ENCODE measurements around the gene CTNNA2. TPM values are rescaled to one million over a fixed set of nuclear protein-coding genes. Genes with fewer than 3 reads are reported as not detected.

The CTNNA2 gene
- total RNA-seq, 4 donors from 2014 or later, result 0.40 to 1.7 (median 1.5) TPM; not detected in 1

GRCh38 chr2:80338794-80339193, 825.9 kb downstream of the CTNNA2 start:
- 75 to 77% methylated on average over 2 of the region's 2 CpGs for WGBS, 2 donors (ENCODE audit: low coverage in 1 of 2)

GRCh38 chr2:80340022-80340421, 827.2 kb downstream of the CTNNA2 start:
- intact Hi-C loops (cut with DNase I; ENCODE audit: low total_unique reads), result no loop called here
- no peak overlapping the region for H3K4me3 ChIP-seq
- WGBS, 2 donors (ENCODE audit: low coverage in 1 of 2), result 80% methylated on average over 2 to 3 of the region's 3 CpGs
- no peaks in the 10 kb centered on the region for H3K36me3 ChIP-seq
- no peak overlapping the region for H3K27ac ChIP-seq
- no peaks in the 10 kb centered on the region for H3K4me1 ChIP-seq
- H3K9me3 ChIP-seq, result no peaks in the 10 kb centered on the region
- DNase-seq, result no peak
- no peak for TF ChIP-seq EP300 (IDR thresholded peaks at IDR 0.05; ENCODE audit: low read depth)
- TF ChIP-seq CTCF (IDR thresholded peaks at IDR 0.05), result no peak
- TF ChIP-seq POLR2AphosphoS5 (IDR thresholded peaks at IDR 0.05), result no peak
- no peak for TF ChIP-seq POLR2A (IDR thresholded peaks at IDR 0.05)
- in situ Hi-C loops (cut with MboI; ENCODE audit: low pct_ligation_motif_present in 1 of 4, low pct_unique_long_range_greater_than_20kb in 1 of 4, low sequenced_read_pairs in 3 of 4), result no loop called here
- H3K27me3 ChIP-seq, result no peaks in the 10 kb centered on the region

More at GRCh38 chr2:80338794-80339193, 825.9 kb downstream of the CTNNA2 start:
- TF ChIP-seq POLR2AphosphoS5 (IDR thresholded peaks at IDR 0.05), result no peak
- no peak for TF ChIP-seq EP300 (IDR thresholded peaks at IDR 0.05; ENCODE audit: low read depth)
- no peak for TF ChIP-seq POLR2A (IDR thresholded peaks at IDR 0.05)
- no peak for TF ChIP-seq CTCF (IDR thresholded peaks at IDR 0.05)
- H3K4me3 ChIP-seq, result no peak overlapping the region
- no peak overlapping the region for H3K27ac ChIP-seq
- no peaks in the 10 kb centered on the region for H3K4me1 ChIP-seq
- H3K9me3 ChIP-seq, result no peaks in the 10 kb centered on the region
- H3K36me3 ChIP-seq, result no peaks in the 10 kb centered on the region
- DNase-seq, result no peak
- no peaks in the 10 kb centered on the region for H3K27me3 ChIP-seq
- intact Hi-C loops (cut with DNase I; ENCODE audit: low total_unique reads), result no loop called here
- in situ Hi-C loops (cut with MboI; ENCODE audit: low pct_ligation_motif_present in 1 of 4, low pct_unique_long_range_greater_than_20kb in 1 of 4, low sequenced_read_pairs in 3 of 4), result no loop called here

DNA sequence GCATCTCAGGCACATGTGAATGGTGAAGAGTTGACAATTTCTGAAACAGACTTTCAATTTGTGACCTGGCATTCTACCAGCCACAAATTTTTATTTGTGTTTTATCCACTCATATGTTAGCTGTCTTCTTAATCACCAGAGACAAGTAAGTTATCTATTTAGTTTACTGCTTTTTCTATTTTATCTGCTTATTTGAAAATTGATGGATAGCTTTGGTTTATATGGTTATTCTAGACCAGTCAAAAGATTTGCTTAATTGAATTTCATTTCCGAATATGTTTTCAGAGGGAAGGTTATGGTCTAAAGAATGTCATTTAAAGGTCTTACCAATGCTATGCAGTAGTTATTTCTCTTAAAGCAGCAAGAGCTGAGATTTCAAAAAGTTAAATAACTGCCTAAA, 835.2 kb downstream of the CTNNA2 start:
- 87 to 90% methylated on average over 1 of the region's 1 CpG for WGBS, 2 donors (ENCODE audit: low coverage in 1 of 2)
- H3K27me3 ChIP-seq, result no peaks in the 10 kb centered on the region
- no peaks in the 10 kb centered on the region for H3K36me3 ChIP-seq
- no peak for TF ChIP-seq CTCF (IDR thresholded peaks at IDR 0.05)
- no peak for TF ChIP-seq POLR2A (IDR thresholded peaks at IDR 0.05)
- TF ChIP-seq EP300 (IDR thresholded peaks at IDR 0.05; ENCODE audit: low read depth), result no peak
- intact Hi-C loops (cut with DNase I; ENCODE audit: low total_unique reads) (no loop called here), in situ Hi-C loops (cut with MboI; ENCODE audit: low pct_ligation_motif_present in 1 of 4, low pct_unique_long_range_greater_than_20kb in 1 of 4, low sequenced_read_pairs in 3 of 4) (no loop called here)
- no peak overlapping the region for H3K4me3 ChIP-seq
- no peak overlapping the region for H3K27ac ChIP-seq
- no peak for DNase-seq
- no peaks in the 10 kb centered on the region for H3K4me1 ChIP-seq
- no peaks in the 10 kb centered on the region for H3K9me3 ChIP-seq

- Histone ChIP-seq H3K36me3 (no peaks in the 10 kb centered on the region), H3K27ac (no peak overlapping the region), H3K4me3 (no peak overlapping the region), H3K27me3 (no peaks in the 10 kb centered on the region), H3K4me1 (no peaks in the 10 kb centered on the region), H3K9me3 (no peaks in the 10 kb centered on the region)
- DNase-seq, result no peak
- TF ChIP-seq POLR2A (IDR thresholded peaks at IDR 0.05), result no peak
- no peak for TF ChIP-seq EP300 (IDR thresholded peaks at IDR 0.05; ENCODE audit: low read depth)
- no peak for TF ChIP-seq CTCF (IDR thresholded peaks at IDR 0.05)
- TF ChIP-seq POLR2AphosphoS5 (IDR thresholded peaks at IDR 0.05), result no peak
- in situ Hi-C loops (cut with MboI; ENCODE audit: low pct_ligation_motif_present in 1 of 4, low pct_unique_long_range_greater_than_20kb in 1 of 4, low sequenced_read_pairs in 3 of 4) (no loop called here), intact Hi-C loops (cut with DNase I; ENCODE audit: low total_unique reads) (no loop called here)
Observed at GRCh38 chr2:80348953-80349352, 836.1 kb downstream of the CTNNA2 start.

Data from transverse colon (tissue), 4 donors.